Esophagus muscularis mucosa (tissue), 3 donors: ENCODE measurements around the gene TRHDE.

Experiments used
- CTCF ChIP-seq, 3 experiments: fragments of 200-600 bp in 2 of 3; fragments of 450-650 bp in 1 of 3; sonication (generic) in 2 of 3; IDR thresholded peaks; one replicate each; pipeline ENCODE4 v1.5.1; 2017 to 2019; ENCODE audit warnings: antibody characterized with exemption in 3 of 3, mild to moderate bottlenecking in 2 of 3, moderate library complexity in 1 of 3
- POLR2A ChIP-seq: fragments of 450-650 bp; IDR thresholded peaks from one replicate; pipeline ENCODE4 v1.6.1; 2017; ENCODE audit warnings: antibody characterized with exemption, moderate library complexity, mild to moderate bottlenecking, low read depth

GRCh38 chr12:72684491-72684890 lies 412.3 kb downstream of the TRHDE start:
- TF ChIP-seq CTCF (IDR thresholded peaks at IDR 0.05) (no peak), POLR2A (no peak)
